ENCODE results near the gene COL16A1. TPM values are rescaled to one million over a fixed set of nuclear protein-coding genes. Genes with fewer than 3 reads are reported as not detected.

COL16A1 gene
- total RNA-seq, 1 donor from 2014 or later = 90.7 TPM

DNA sequence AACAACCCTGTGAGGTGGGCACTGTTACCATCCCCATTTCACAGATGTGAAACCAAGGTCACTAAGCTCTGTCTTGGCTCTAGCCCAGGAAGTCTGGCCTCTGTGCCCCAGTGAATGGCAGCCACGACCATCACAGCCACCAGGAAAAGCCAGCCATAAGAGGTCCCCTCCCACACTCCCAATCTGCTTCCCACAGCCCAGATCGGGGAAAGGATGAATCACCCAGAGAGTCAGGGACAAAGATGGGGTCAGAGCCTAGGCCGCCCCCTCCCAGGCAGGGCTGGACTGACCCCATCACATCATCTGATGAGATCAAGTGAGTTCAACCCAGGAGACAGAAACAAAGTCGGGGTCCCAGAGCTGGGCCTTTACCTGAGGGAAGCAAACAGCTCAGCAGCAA, 22.9 kb upstream of the COL16A1 start:
- Mint-ChIP-seq H3K36me3 (ENCODE audit: unreplicated experiment) (no peaks in the 10 kb centered on the region), H3K4me1 (ENCODE audit: unreplicated experiment) (no peaks in the 10 kb centered on the region), H3K4me3 (ENCODE audit: unreplicated experiment) (no peak overlapping the region), H3K9me3 (ENCODE audit: unreplicated experiment) (no peaks in the 10 kb centered on the region), H3K27ac (ENCODE audit: unreplicated experiment) (no peak overlapping the region), H3K27me3 (ENCODE audit: unreplicated experiment) (peaks cover 3% of the 10 kb centered on the region)
- no peak for DNase-seq (ENCODE audit: extremely low spot score, unreplicated experiment)
- no peak for TF ChIP-seq CTCF (IDR thresholded peaks at IDR 0.05)

GRCh38 chr1:31725777-31726535, 22.1 kb upstream of the COL16A1 start:
- no peak for DNase-seq (ENCODE audit: extremely low spot score, unreplicated experiment)
- no peaks in the 10 kb centered on the region for H3K36me3 Mint-ChIP-seq (ENCODE audit: unreplicated experiment)

DNA sequence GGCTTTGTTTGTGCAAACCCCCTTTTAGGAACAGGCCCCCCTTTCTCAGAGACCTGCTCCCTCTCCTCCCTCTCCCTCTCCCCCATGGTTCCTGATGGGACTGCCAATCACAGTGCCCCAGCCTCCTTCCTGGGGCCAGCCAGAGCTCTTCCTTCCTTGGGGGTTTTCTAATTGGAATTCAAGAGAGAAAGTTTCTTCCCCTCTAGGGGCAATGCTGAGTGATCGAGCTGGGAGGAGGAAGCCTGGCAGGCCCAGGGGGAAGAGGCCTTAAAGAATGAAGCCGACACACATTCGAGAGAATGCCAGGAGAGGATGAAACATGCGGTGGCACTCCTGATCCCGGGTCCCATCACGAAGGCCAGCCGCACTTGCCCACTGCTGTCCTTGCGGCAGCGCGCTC, 21.3 kb upstream of the COL16A1 start:
- H3K27me3 Mint-ChIP-seq (ENCODE audit: unreplicated experiment) = peaks cover 6% of the 10 kb centered on the region
- no peak overlapping the region for H3K27ac Mint-ChIP-seq (ENCODE audit: unreplicated experiment)
- no peaks in the 10 kb centered on the region for H3K36me3 Mint-ChIP-seq (ENCODE audit: unreplicated experiment)
- H3K4me1 Mint-ChIP-seq (ENCODE audit: unreplicated experiment) = no peaks in the 10 kb centered on the region
- H3K9me3 Mint-ChIP-seq (ENCODE audit: unreplicated experiment) = no peaks in the 10 kb centered on the region
- H3K4me3 Mint-ChIP-seq (ENCODE audit: unreplicated experiment) = no peak overlapping the region
- DNase-seq (ENCODE audit: extremely low spot score, unreplicated experiment) = no peak
- no peak for TF ChIP-seq CTCF (IDR thresholded peaks at IDR 0.05)

More at GRCh38 chr1:31725777-31726535, 22.1 kb upstream of the COL16A1 start:
- no peaks in the 10 kb centered on the region for H3K9me3 Mint-ChIP-seq (ENCODE audit: unreplicated experiment)
- TF ChIP-seq CTCF (IDR thresholded peaks at IDR 0.05) = no peak
- peaks cover 6% of the 10 kb centered on the region for H3K27me3 Mint-ChIP-seq (ENCODE audit: unreplicated experiment)
- no peaks in the 10 kb centered on the region for H3K4me1 Mint-ChIP-seq (ENCODE audit: unreplicated experiment)
- no peak overlapping the region for H3K27ac Mint-ChIP-seq (ENCODE audit: unreplicated experiment)
- H3K4me3 Mint-ChIP-seq (ENCODE audit: unreplicated experiment) = no peak overlapping the region

DNA sequence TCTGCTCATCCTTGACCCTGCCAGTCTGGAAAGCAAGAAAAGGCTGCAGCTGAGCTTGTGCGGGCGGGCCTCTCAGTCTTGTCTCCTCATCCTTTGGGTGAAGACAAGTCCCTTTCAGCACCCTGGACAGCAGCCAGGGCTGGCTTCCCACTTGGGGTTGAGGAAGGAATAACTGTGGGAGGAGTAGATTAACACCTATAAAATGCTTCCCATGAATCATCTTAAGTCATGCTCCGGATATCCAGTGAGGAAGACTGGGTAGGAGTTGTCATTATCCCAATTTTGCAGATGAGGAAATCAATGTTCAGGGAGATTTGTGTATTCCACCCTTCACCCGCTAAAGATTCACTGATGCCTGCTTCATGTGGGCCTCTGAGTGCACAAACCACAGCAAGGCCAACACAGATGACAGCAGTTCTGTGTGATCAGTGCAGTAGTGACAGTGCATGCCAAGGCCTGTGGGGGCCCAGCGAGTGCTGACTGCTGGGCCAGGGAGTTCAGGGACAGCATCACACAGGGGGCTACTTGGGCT, 20.1 kb upstream of the COL16A1 start:
- Mint-ChIP-seq H3K4me1 (ENCODE audit: unreplicated experiment) (no peaks in the 10 kb centered on the region), H3K27ac (ENCODE audit: unreplicated experiment) (no peak overlapping the region), H3K9me3 (ENCODE audit: unreplicated experiment) (no peaks in the 10 kb centered on the region), H3K36me3 (ENCODE audit: unreplicated experiment) (no peaks in the 10 kb centered on the region), H3K27me3 (ENCODE audit: unreplicated experiment) (peaks cover 6% of the 10 kb centered on the region), H3K4me3 (ENCODE audit: unreplicated experiment) (no peak overlapping the region)
- no peak for DNase-seq (ENCODE audit: extremely low spot score, unreplicated experiment)
- no peak for TF ChIP-seq CTCF (IDR thresholded peaks at IDR 0.05)

DNA sequence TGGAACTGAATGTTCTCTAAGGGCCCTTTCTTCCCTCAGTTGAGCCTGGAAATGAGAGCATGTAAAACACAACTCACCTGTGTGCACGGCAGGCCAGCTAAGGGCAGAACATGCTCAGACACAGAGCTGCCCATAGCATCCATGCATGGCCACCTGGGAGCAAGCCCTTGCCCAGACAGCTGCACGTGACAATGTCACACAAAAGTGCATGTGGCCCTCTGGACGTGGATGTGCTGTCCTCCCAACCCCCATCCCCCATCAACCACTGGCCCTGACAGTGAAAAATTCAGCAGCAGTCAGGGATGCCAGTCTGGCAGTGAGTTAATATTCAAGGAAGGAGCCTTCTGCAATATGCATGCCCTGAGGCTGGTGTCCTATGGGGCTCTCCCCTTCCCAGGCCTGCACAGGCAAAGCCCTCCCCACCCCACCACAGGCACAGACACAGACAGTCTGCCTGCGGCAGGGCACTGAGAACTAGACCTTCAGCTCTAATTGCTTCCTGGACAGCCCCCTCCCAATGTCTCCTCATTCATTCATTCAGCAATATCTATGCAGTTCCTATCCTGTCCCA, 14.6 kb upstream of the COL16A1 start:
- no peak for TF ChIP-seq CTCF (IDR thresholded peaks at IDR 0.05)
- no peaks in the 10 kb centered on the region for H3K9me3 Mint-ChIP-seq (ENCODE audit: unreplicated experiment)
- DNase-seq (ENCODE audit: extremely low spot score, unreplicated experiment) = no peak
- peaks cover 23% of the 10 kb centered on the region for H3K4me1 Mint-ChIP-seq (ENCODE audit: unreplicated experiment)
- H3K36me3 Mint-ChIP-seq (ENCODE audit: unreplicated experiment) = no peaks in the 10 kb centered on the region
- no peak overlapping the region for H3K4me3 Mint-ChIP-seq (ENCODE audit: unreplicated experiment)
- H3K27ac Mint-ChIP-seq (ENCODE audit: unreplicated experiment) = no peak overlapping the region
- peaks cover 10% of the 10 kb centered on the region for H3K27me3 Mint-ChIP-seq (ENCODE audit: unreplicated experiment)
